Uterus (tissue), 4 donors: ENCODE data around the gene HOXD4. TPM values are rescaled to one million over a fixed set of nuclear protein-coding genes. Genes with fewer than 3 reads are reported as not detected.

Experiments used
- DNase-seq, 2 donors: peaks; one replicate each; pipeline ENCODE4 v3.0.0-alpha.2; 2019 to 2020
- H3K27ac ChIP-seq, 2 donors: fragments of 200-600 bp; sonication (generic); 1 replicate in 1 of 2; 2 replicates in 1 of 2; pipeline ENCODE4 v1.5.1; 2016 to 2018
- H3K27me3 ChIP-seq, 2 donors: fragments of 200-600 bp; sonication (generic); one replicate each; pipeline ENCODE4 v1.5.1; 2018 to 2019; ENCODE audit warnings: control low read depth in 1 of 2
- H3K36me3 ChIP-seq, 2 donors: fragments of 200-600 bp; sonication (generic); one replicate each; pipeline ENCODE4 v1.5.1; 2019; ENCODE audit warnings: control low read depth in 1 of 2
- H3K4me1 ChIP-seq, 2 donors: fragments of 200-600 bp; sonication (generic); one replicate each; pipeline ENCODE4 v1.5.1; 2018 to 2019; ENCODE audit warnings: control low read depth in 1 of 2
- H3K4me3 ChIP-seq, 2 donors: fragments of 200-600 bp; sonication (generic); 1 replicate in 1 of 2; 2 replicates in 1 of 2; pipeline ENCODE4 v1.5.1; 2018 to 2019; ENCODE audit warnings: mild to moderate bottlenecking in 1 of 2
- H3K9me3 ChIP-seq, 2 donors: fragments of 200-600 bp; sonication (generic); one replicate each; pipeline ENCODE4 v1.5.1; 2019; ENCODE audit warnings: control low read depth in 1 of 2
- POLR2A ChIP-seq, 2 donors: fragments of 450-650 bp; IDR thresholded peaks; one replicate each; pipeline ENCODE4 v1.6.1; 2016; ENCODE audit warnings: antibody characterized with exemption in 2 of 2, mild to moderate bottlenecking in 1 of 2, moderate library complexity in 1 of 2
- intact Hi-C: fragments of 100-400 bp; cut with DNase I; formaldehyde crosslinking; loops from one replicate; pipeline ENCODE4 v1.15.1; 2023; ENCODE audit warnings: low total_unique reads
- total RNA-seq, 4 donors: library from RNA; depleted of rRNA in 3 of 4; stranded (reverse); fragments of >200 nt in 3 of 4; gene quantifications; one replicate each; pipeline versions ENCODE4 v1.1.0 to v1.2.4, GENCODE V29; 2014 to 2023
- TF ChIP-seq, protein P1 (sequence below), 4 experiments: fragments of 200-600 bp in 2 of 4; fragments of 450-650 bp in 2 of 4; sonication (generic) in 2 of 4; IDR thresholded peaks; one replicate each; pipeline ENCODE4 v1.5.1; 2016 to 2019; ENCODE audit warnings: antibody characterized with exemption in 4 of 4, mild to moderate bottlenecking in 2 of 4, moderate library complexity in 1 of 4
- donor health status: DM: yes; HTN: yes; CAD: no.

HOXD4 gene
- total RNA-seq, 4 donors from 2014 or later: 6.8 to 41.6 (median 13.0) TPM

DNA sequence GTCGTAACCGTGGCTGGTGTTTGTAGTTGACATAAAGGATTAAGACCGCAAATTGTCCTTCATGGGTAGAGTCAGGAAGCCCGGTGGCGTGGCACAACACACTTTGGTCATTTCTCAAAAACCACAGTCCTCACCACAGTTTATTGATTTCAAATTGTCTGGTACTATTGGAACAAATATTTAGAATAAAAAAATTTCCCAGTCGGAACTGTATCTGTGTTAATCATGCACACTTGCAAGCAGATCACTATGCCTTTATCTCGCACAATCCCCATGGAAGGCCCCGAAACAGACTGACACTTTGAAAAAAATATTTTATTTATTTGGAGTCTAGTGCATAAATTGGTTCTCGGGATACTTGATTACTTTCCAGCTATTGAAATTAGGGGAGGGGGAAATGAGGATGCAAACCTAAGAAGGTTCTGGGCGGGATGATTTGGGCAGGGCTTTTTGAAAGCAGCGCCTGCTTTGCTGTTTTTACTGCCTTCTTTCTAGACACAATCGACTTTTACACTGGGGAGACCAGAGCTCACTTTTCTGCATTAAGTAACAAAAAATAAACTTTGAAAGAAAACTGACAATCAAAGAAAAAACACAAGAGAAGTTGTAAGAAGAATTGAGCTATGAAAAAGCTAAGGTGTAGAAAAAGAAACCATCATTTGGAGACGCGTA, 21.7 kb downstream of the HOXD4 start:
- Histone ChIP-seq H3K4me1 (no peaks in the 10 kb centered on the region), H3K4me3 (peak overlapping the region in 1 of 2 donors; percentile 31), H3K9me3 (no peaks in the 10 kb centered on the region), H3K27ac (peak overlapping the region; percentile 75 to 83), H3K27me3 (no peaks in the 10 kb centered on the region), H3K36me3 (no peaks in the 10 kb centered on the region)
- TF ChIP-seq, protein P1, sequence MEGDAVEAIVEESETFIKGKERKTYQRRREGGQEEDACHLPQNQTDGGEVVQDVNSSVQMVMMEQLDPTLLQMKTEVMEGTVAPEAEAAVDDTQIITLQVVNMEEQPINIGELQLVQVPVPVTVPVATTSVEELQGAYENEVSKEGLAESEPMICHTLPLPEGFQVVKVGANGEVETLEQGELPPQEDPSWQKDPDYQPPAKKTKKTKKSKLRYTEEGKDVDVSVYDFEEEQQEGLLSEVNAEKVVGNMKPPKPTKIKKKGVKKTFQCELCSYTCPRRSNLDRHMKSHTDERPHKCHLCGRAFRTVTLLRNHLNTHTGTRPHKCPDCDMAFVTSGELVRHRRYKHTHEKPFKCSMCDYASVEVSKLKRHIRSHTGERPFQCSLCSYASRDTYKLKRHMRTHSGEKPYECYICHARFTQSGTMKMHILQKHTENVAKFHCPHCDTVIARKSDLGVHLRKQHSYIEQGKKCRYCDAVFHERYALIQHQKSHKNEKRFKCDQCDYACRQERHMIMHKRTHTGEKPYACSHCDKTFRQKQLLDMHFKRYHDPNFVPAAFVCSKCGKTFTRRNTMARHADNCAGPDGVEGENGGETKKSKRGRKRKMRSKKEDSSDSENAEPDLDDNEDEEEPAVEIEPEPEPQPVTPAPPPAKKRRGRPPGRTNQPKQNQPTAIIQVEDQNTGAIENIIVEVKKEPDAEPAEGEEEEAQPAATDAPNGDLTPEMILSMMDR (IDR thresholded peaks at IDR 0.05): no peak
- TF ChIP-seq POLR2A (IDR thresholded peaks at IDR 0.05): no peak
- intact Hi-C loops: no loop called here
- DNase-seq: no peak

DNA sequence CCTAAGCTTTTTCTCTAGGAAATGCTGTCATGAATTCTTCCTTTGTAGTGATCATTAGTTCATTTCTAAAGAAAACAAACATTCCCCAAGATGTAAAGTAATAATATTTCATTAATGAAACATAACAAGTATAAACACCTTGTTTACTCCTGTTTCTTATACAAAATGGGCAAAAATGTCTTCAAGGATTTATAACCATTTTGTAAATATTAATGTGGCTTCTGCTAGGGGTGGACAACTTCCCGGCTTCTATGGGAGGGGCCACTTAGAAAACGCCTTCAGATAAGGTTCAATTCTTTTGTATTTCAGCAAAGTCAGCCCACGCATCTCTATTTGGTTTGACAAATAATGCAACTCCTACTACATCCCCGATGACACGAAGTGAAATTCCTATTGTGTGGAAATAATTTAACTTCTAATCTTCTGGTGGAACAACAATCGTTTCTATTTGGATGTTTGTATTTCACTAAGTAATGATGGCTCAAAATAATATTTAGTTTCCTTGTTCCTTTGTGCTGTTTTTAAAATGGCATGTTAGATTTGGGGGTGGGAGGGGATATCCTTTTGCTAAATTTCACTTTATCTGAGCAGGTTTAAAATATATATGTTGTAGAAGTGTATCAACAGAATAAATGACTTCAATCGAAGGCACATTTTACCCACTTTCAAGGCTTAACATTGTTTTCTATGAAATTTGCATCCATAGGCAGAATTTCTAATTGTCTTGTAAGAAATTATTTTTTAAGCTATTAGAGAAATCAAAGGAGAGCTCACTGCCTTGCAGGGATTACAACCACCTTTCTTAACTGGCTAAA, 22.4 kb downstream of the HOXD4 start:
- no peaks in the 10 kb centered on the region for H3K9me3 ChIP-seq
- peak overlapping the region in 1 of 2 donors; percentile 20 for H3K4me3 ChIP-seq
- H3K27me3 ChIP-seq: no peaks in the 10 kb centered on the region
- no peak for TF ChIP-seq POLR2A (IDR thresholded peaks at IDR 0.05)
- TF ChIP-seq, protein P1 (IDR thresholded peaks at IDR 0.05): no peak
- intact Hi-C loops: no loop called here
- DNase-seq: no peak
- H3K36me3 ChIP-seq: no peaks in the 10 kb centered on the region
- no peaks in the 10 kb centered on the region for H3K4me1 ChIP-seq
- H3K27ac ChIP-seq: peak overlapping the region; percentile 75 to 83

- H3K9me3 ChIP-seq: no peaks in the 10 kb centered on the region
- peak overlapping the region; percentile 20 to 22 for H3K4me3 ChIP-seq
Measured at GRCh38 chr2:176174382-176174823, 23.1 kb downstream of the HOXD4 start.

GRCh38 chr2:176174824-176175708, 23.7 kb downstream of the HOXD4 start:
- Histone ChIP-seq H3K9me3 (no peaks in the 10 kb centered on the region), H3K4me3 (peak overlapping the region; percentile 20 to 22), H3K4me1 (no peaks in the 10 kb centered on the region), H3K27me3 (no peaks in the 10 kb centered on the region), H3K36me3 (no peaks in the 10 kb centered on the region), H3K27ac (peak overlapping the region; percentile 75 to 83)
- DNase-seq: peak; percentile 71
- intact Hi-C loops: no loop called here
- TF ChIP-seq POLR2A (IDR thresholded peaks at IDR 0.05): no peak
- TF ChIP-seq, protein P1 (IDR thresholded peaks at IDR 0.05): no peak

More at GRCh38 chr2:176174382-176174823, 23.1 kb downstream of the HOXD4 start:
- H3K27ac ChIP-seq: peak overlapping the region; percentile 75 to 83
- H3K27me3 ChIP-seq: no peaks in the 10 kb centered on the region
- no peak for TF ChIP-seq POLR2A (IDR thresholded peaks at IDR 0.05)
- TF ChIP-seq, protein P1 (IDR thresholded peaks at IDR 0.05): no peak
- DNase-seq: peak; percentile 29 to 34
- H3K4me1 ChIP-seq: no peaks in the 10 kb centered on the region
- no peaks in the 10 kb centered on the region for H3K36me3 ChIP-seq
- intact Hi-C loops: no loop called here
